HFFc6 (cell line): ENCODE results near the gene ARSH. TPM values are rescaled to one million over a fixed set of nuclear protein-coding genes. Genes with fewer than 3 reads are reported as not detected.
"Not testable (repeated sequence)": the region's sequence is repeated elsewhere in the genome, so short reads cannot be mapped to it uniquely, and the experiment has no call there.

Source experiments
- DNase-seq: peaks from one replicate; pipeline ENCODE4 v3.0.0-alpha.2; 2018
- H3K27ac Mint-ChIP-seq: 2 replicates; pipeline ENCODE4 v1.8.0; 2020; ENCODE audit warnings: mild to moderate bottlenecking, mixed read lengths
- H3K27me3 Mint-ChIP-seq: 2 replicates; pipeline ENCODE4 v1.8.0; 2021; ENCODE audit warnings: mild to moderate bottlenecking, moderate library complexity, mixed read lengths; ENCODE audit not compliant: insufficient read depth
- H3K36me3 Mint-ChIP-seq: 2 replicates; pipeline ENCODE4 v1.8.0; 2021; ENCODE audit warnings: low read depth, mixed read lengths
- H3K4me1 Mint-ChIP-seq: 2 replicates; pipeline ENCODE4 v1.8.0; 2020; ENCODE audit warnings: low read depth, mixed read lengths
- H3K4me3 Mint-ChIP-seq: 2 replicates; pipeline ENCODE4 v1.8.0; 2020; ENCODE audit warnings: mild to moderate bottlenecking, moderate library complexity, mixed read lengths
- H3K9me3 Mint-ChIP-seq: 2 replicates; pipeline ENCODE4 v1.8.0; 2020; ENCODE audit warnings: mild to moderate bottlenecking, mixed read lengths
- total RNA-seq, 6 experiments: library from RNA; stranded (reverse); fragmentation: NEBNext Ultra II Directional; extraction: Animal tissue kit (Norgen Biotek cat#: 25700); gene quantifications; 2 replicates in 1 of 6; 3 replicates in 5 of 6; pipeline ENCODE4 v1.2.3, GENCODE V29; 2021
- TF ChIP-seq, protein P1 (sequence below): fragments of 200-600 bp; sonication (generic); IDR thresholded peaks from 2 replicates; pipeline ENCODE4 v1.5.0; 2021; ENCODE audit warnings: antibody characterized with exemption, mild to moderate bottlenecking

The ARSH gene
- total RNA-seq, 6 experiments from 2014 or later = not detected

GRCh38 chrX:2972391-2972790, 34.0 kb upstream of the ARSH start:
- Mint-ChIP-seq H3K9me3 (no peaks in the 10 kb centered on the region), H3K27ac (no peak overlapping the region), H3K4me3 (no peak overlapping the region), H3K27me3 (no peaks in the 10 kb centered on the region; the same call in none of the 2 replicates), H3K4me1 (no peaks in the 10 kb centered on the region), H3K36me3 (no peaks in the 10 kb centered on the region)
- no peak for DNase-seq
- TF ChIP-seq, protein P1, sequence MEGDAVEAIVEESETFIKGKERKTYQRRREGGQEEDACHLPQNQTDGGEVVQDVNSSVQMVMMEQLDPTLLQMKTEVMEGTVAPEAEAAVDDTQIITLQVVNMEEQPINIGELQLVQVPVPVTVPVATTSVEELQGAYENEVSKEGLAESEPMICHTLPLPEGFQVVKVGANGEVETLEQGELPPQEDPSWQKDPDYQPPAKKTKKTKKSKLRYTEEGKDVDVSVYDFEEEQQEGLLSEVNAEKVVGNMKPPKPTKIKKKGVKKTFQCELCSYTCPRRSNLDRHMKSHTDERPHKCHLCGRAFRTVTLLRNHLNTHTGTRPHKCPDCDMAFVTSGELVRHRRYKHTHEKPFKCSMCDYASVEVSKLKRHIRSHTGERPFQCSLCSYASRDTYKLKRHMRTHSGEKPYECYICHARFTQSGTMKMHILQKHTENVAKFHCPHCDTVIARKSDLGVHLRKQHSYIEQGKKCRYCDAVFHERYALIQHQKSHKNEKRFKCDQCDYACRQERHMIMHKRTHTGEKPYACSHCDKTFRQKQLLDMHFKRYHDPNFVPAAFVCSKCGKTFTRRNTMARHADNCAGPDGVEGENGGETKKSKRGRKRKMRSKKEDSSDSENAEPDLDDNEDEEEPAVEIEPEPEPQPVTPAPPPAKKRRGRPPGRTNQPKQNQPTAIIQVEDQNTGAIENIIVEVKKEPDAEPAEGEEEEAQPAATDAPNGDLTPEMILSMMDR = no peak

DNA sequence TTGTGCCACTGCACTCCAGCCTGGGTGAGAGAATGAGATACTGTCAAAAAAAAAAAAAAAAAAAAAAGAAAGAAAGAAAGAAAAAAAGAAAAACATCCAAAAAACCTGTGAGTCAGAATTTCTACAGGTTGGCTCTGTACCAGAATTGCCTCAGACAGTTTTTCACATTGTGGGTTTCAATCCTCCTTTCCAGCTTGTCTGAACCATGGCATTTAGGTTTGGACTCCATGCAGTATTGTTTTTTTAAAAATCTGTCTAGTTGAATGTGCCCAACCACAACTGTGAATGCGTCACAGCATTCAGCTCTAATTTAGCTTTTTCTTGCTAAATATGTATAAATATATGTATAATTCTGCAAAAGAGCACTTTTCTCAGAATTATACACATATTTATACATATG, 31.4 kb upstream of the ARSH start:
- no peak overlapping the region for H3K4me3 Mint-ChIP-seq
- no peak overlapping the region for H3K27ac Mint-ChIP-seq

DNA sequence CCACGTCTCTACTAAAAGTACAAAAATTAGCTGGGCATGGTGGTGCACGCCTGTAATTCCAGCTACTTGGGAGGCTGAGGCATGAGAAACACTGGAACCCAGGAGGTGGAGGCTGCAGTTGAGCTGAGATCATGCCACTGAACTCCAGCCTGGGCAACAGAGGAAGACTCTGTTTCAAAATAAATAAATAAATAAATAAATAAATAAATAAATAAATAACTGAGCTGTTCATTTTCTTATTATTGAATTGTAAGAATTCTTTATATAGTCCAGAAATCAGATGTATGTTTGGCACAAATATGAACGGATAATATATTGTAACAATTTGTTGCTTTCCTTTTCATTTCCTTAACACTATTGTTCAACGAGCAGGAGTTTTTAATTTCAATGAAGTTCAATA, 27.7 kb upstream of the ARSH start:
- not testable (repeated sequence) for H3K27ac Mint-ChIP-seq, H3K9me3 Mint-ChIP-seq, H3K27me3 Mint-ChIP-seq, DNase-seq, H3K4me1 Mint-ChIP-seq, H3K36me3 Mint-ChIP-seq, H3K4me3 Mint-ChIP-seq

More for the DNA sequence above, 31.4 kb upstream of the ARSH start:
- Mint-ChIP-seq H3K4me1 (no peaks in the 10 kb centered on the region), H3K36me3 (no peaks in the 10 kb centered on the region), H3K9me3 (no peaks in the 10 kb centered on the region), H3K27me3 (no peaks in the 10 kb centered on the region; the same call in none of the 2 replicates)
- TF ChIP-seq, protein P1 = no peak
- DNase-seq = no peak

GRCh38 chrX:2984342-2984741, 22.0 kb upstream of the ARSH start:
- peaks cover 1% of the 10 kb centered on the region; the same call in 1 of the 2 replicates for H3K27me3 Mint-ChIP-seq

DNA sequence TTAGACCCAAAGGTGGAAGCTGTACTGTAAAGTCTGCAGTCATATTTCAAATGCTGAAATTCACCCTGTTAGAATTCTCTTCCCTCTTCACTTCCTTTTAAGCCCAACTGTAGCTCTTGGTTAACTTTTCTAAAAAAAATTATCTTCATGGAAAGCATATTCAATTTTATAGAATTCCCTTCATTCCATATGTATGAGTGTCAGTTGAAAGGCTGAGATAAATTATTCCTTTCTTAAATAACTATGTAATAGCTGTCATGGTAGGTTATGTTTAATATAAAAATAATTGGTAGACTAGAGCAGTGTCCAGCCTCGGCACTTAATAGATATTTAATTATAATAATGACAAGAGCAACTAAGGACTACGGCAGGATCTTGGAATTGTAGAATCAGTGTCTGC, 16.8 kb upstream of the ARSH start:
- H3K36me3 Mint-ChIP-seq = no peaks in the 10 kb centered on the region
- TF ChIP-seq, protein P1 = no peak
- no peak for DNase-seq
- H3K27ac Mint-ChIP-seq = no peak overlapping the region
- H3K4me1 Mint-ChIP-seq = no peaks in the 10 kb centered on the region
- no peaks in the 10 kb centered on the region for H3K9me3 Mint-ChIP-seq
- H3K4me3 Mint-ChIP-seq = no peak overlapping the region
- peaks cover 1% of the 10 kb centered on the region for H3K27me3 Mint-ChIP-seq

More at GRCh38 chrX:2984342-2984741, 22.0 kb upstream of the ARSH start:
- Mint-ChIP-seq H3K36me3 (no peaks in the 10 kb centered on the region), H3K27ac (no peak overlapping the region), H3K4me1 (no peaks in the 10 kb centered on the region), H3K4me3 (no peak overlapping the region), H3K9me3 (no peaks in the 10 kb centered on the region)
- TF ChIP-seq, protein P1 = no peak
- DNase-seq = no peak

DNA sequence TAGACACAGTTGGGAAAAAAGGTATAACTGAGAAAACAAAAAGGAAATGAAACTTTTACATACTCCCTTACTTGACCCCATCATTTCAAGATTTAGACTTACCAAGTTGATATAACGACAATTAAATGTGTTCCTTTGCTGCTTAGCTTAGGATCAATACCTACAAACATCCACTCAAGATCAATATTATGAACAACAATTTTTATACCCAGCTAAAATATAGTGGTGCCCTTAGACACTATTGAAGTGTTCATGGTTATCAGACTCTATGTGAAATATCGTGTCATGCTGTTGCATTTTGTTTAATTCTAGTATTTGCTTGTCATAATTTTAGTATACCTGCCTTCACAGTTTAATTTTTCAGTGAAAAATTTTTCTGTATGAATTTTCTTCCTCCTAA, 4.2 kb downstream of the ARSH start:
- no peak overlapping the region for H3K27ac Mint-ChIP-seq
- H3K27me3 Mint-ChIP-seq = peaks cover 5% of the 10 kb centered on the region
- DNase-seq = no peak
- H3K36me3 Mint-ChIP-seq = no peaks in the 10 kb centered on the region
- TF ChIP-seq, protein P1 = no peak
- peaks cover 5% of the 10 kb centered on the region; the same call in 1 of the 2 replicates for H3K9me3 Mint-ChIP-seq
- H3K4me3 Mint-ChIP-seq = no peak overlapping the region
- no peaks in the 10 kb centered on the region for H3K4me1 Mint-ChIP-seq
